Astrocyte (in vitro differentiated cells and primary cell): ENCODE results near the gene C5.

Experiments used
- CTCF ChIP-seq: IDR thresholded peaks from 2 replicates; pipeline ENCODE4 v1.5.1; 2011; ENCODE audit warnings: low read depth, mild to moderate bottlenecking, inconsistent platforms, low read length, moderate library complexity; ENCODE audit not compliant: insufficient read depth
- EZH2 ChIP-seq: IDR thresholded peaks from 2 replicates; pipeline ENCODE4 v1.6.1; 2012; ENCODE audit warnings: mild to moderate bottlenecking, low read length, inconsistent platforms; ENCODE audit not compliant: insufficient read depth

- no peak for TF ChIP-seq CTCF
- no peak for TF ChIP-seq EZH2
These were observed 15.5 kb downstream of the C5 start for GRCh38 chr9:121034529-121034928.
